ENCODE data around the gene EIF4ENIF1. TPM values are rescaled to one million over a fixed set of nuclear protein-coding genes. Genes with fewer than 3 reads are reported as not detected.
A peak's percentile ranks its signal among the peaks of the same experiment; 100 is the strongest.

Gene EIF4ENIF1, protein sequence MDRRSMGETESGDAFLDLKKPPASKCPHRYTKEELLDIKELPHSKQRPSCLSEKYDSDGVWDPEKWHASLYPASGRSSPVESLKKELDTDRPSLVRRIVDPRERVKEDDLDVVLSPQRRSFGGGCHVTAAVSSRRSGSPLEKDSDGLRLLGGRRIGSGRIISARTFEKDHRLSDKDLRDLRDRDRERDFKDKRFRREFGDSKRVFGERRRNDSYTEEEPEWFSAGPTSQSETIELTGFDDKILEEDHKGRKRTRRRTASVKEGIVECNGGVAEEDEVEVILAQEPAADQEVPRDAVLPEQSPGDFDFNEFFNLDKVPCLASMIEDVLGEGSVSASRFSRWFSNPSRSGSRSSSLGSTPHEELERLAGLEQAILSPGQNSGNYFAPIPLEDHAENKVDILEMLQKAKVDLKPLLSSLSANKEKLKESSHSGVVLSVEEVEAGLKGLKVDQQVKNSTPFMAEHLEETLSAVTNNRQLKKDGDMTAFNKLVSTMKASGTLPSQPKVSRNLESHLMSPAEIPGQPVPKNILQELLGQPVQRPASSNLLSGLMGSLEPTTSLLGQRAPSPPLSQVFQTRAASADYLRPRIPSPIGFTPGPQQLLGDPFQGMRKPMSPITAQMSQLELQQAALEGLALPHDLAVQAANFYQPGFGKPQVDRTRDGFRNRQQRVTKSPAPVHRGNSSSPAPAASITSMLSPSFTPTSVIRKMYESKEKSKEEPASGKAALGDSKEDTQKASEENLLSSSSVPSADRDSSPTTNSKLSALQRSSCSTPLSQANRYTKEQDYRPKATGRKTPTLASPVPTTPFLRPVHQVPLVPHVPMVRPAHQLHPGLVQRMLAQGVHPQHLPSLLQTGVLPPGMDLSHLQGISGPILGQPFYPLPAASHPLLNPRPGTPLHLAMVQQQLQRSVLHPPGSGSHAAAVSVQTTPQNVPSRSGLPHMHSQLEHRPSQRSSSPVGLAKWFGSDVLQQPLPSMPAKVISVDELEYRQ
- polyA plus RNA-seq (2013, experiment 1 of 2): 24.3 TPM
- 24.6 TPM for polyA plus RNA-seq (2013, experiment 2 of 2)

DNA sequence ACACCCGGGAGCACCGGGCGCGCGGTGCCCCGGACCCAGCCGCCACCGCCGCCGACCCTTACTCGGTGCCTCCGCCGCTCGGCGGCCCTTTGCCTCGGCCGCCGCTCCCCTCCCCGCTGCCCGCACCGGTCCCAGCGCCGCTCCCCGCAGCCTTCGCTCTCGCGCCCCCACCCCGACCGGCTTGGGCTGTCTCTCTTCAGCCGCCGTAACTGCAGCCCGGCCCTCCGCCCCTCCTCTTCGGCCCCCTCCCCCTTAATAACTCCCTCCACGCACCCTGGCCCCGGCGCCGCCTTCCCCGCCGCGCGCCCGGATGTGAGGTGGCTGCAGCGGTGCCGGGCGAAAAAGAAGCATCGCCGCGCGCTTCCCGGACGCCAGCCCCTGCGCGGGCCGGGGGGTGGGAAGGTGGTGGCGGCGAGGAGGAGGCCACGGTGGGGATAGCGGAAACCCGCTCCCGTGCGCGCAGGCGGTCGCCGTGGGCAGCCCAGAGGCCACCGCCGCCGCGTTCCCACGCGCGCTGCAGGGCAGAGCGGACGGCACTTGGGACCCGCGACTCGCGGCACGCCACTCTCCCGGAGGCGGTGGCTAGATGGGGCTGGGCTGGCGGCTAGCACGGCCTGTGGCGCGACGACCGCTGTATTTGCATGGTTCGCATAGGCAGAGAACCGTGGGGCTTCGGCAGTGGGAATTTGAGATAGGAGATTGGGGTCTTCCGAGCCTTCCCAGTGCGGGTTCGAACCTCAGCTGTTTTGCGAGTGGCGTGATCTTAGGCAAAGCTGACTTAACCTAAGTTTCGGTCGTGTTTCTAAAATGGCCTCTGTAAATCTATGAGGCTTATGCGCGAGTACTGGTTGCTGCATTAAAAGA is at the start of gene EIF4ENIF1:
Gene EIF4ENIF1, minus strand, starts transcription at position 211 of the 864 bp plus-strand sequence. CDS start 1,124 bp downstream, outside the sequence.
- H3K9me3 ChIP-seq (replicated peaks in 1 of 2; ENCODE audit: control insufficient read depth in 2 of 2, insufficient read depth in 1 of 2, low read depth in 1 of 2, low read length in 2 of 2): no peaks in the 10 kb centered on the region
- H3K18ac ChIP-seq (ENCODE audit: low read length): peak within 1 kb of the TSS; percentile 98
- H3K36me3 ChIP-seq (replicated peaks in 1 of 2; ENCODE audit: control insufficient read depth in 2 of 2, insufficient read depth in 2 of 2, low read length in 2 of 2): peaks cover 2 to 29% of the 10 kb centered on the region in 2 donors
- peak within 1 kb of the TSS; percentile 57 for H3K4ac ChIP-seq (ENCODE audit: low read length)
- peak within 1 kb of the TSS; percentile 80 to 97 for H3K4me3 ChIP-seq (ENCODE audit: low read length in 2 of 2)
- H4K91ac ChIP-seq (ENCODE audit: low read depth, low read length, poor library complexity): peak within 1 kb of the TSS; percentile 76
- H2BK15ac ChIP-seq (ENCODE audit: low read length): peak within 1 kb of the TSS; percentile 84
- H3K23ac ChIP-seq (ENCODE audit: low read depth, low read length, poor library complexity): peak within 1 kb of the TSS; percentile 76
- peak within 1 kb of the TSS; percentile 83 for H3K4me2 ChIP-seq (ENCODE audit: insufficient read depth, low read length, poor library complexity, severe bottlenecking)
- peak within 1 kb of the TSS; percentile 98 for H3K9ac ChIP-seq (ENCODE audit: low read depth, low read length, poor library complexity)
- peaks cover 4 to 9% of the 10 kb centered on the region in 2 donors for H3K4me1 ChIP-seq (ENCODE audit: control insufficient read depth in 2 of 2, insufficient read depth in 1 of 2, low read depth in 1 of 2, low read length in 2 of 2)
- H3K14ac ChIP-seq (ENCODE audit: low read length): peak within 1 kb of the TSS; percentile 92
- H3K27me3 ChIP-seq (ENCODE audit: control insufficient read depth in 3 of 3, insufficient read depth in 3 of 3, low read depth in 1 of 3, low read length in 3 of 3): no peaks in the 10 kb centered on the region
- H2BK5ac ChIP-seq (ENCODE audit: low read length): peak within 1 kb of the TSS; percentile 88
- H2AFZ ChIP-seq (ENCODE audit: low read length): peak within 1 kb of the TSS; percentile 95
- WGBS, 2 donors (ENCODE audit: extremely low coverage in 2 of 2, insufficient read length in 2 of 2, insufficient replicate concordance in 1 of 2): no CpG with 5 or more reads among the region's 100 CpGs
- peaks cover 3% of the 10 kb centered on the region for H3K79me1 ChIP-seq (ENCODE audit: low read depth, low read length)
- no peak within 1 kb of the TSS for H4K8ac ChIP-seq (ENCODE audit: low read depth, low read length)
- peak within 1 kb of the TSS; percentile 75 for H2BK12ac ChIP-seq (ENCODE audit: low read length)
- peak; percentile 73 for DNase-seq (ENCODE audit: low spot score)
- H2AK5ac ChIP-seq (ENCODE audit: low read depth, low read length): peak within 1 kb of the TSS; percentile 94
- peak within 1 kb of the TSS; percentile 61 for H3K27ac ChIP-seq (replicated peaks; ENCODE audit: low read length)
- H2BK120ac ChIP-seq (ENCODE audit: low read depth, low read length): peak within 1 kb of the TSS; percentile 77

DNA sequence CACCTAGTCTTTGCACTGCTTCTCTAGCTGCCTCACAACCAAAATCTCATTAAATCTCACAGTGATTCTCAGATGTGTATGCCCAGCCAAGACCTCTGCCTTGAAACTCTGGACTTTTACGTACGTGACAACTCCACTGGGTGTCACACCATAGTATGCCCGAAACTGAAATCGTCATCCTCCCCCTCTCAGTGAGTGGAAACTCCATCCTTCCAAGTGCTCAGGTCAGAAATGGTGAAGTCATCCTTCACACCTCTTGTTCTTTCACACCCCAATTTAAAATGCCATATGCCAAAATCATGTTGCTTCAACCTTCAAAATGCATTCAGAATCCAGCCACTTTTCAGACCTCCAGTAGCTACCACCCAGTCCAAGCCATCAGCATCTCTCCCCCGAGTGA is 49.2 kb upstream of the EIF4ENIF1 start:
- Histone ChIP-seq H3K4me3 (ENCODE audit: low read length in 2 of 2) (no peak overlapping the region), H4K8ac (ENCODE audit: low read depth, low read length) (no peak overlapping the region)
- DNase-seq (ENCODE audit: low spot score): no peak

DNA sequence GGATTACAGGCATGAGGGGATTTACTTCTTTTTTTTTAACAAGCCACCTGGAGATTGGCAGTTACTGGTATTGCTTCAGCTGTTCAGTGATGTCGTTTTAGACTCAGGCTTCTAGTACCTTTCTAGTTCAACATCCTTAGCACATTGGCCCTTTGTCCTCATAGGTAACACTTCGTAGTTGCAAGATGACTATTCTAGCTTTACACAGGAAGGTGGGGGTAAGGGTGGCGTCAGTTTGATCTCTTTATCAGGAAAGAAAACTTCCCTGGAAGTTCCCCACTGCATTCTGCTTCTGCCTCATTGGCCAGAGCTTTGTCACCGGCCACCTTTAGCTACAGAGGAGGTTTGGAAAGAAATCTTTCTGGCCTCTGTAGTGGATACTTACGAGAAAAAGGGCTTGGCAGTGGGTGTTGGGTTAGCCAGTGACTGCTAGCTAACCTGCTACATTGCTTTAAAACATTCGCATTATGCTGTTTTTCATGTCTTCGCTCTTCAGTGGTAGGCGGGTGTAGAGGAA is 47.4 kb upstream of the EIF4ENIF1 start:
- DNase-seq (ENCODE audit: low spot score): no peak
- H2AK5ac ChIP-seq (ENCODE audit: low read depth, low read length): no peak overlapping the region
- H3K23ac ChIP-seq (ENCODE audit: low read depth, low read length, poor library complexity): no peak overlapping the region
- H3K27me3 ChIP-seq (ENCODE audit: control insufficient read depth in 3 of 3, insufficient read depth in 3 of 3, low read depth in 1 of 3, low read length in 3 of 3): no peaks in the 10 kb centered on the region
- H3K14ac ChIP-seq (ENCODE audit: low read length): no peak overlapping the region
- H2BK5ac ChIP-seq (ENCODE audit: low read length): no peak overlapping the region
- no peak overlapping the region for H2BK15ac ChIP-seq (ENCODE audit: low read length)
- H3K18ac ChIP-seq (ENCODE audit: low read length): no peak overlapping the region
- no peak overlapping the region for H3K4me2 ChIP-seq (ENCODE audit: insufficient read depth, low read length, poor library complexity, severe bottlenecking)
- no peak overlapping the region for H3K4ac ChIP-seq (ENCODE audit: low read length)
- H3K9me3 ChIP-seq (replicated peaks in 1 of 2; ENCODE audit: control insufficient read depth in 2 of 2, insufficient read depth in 1 of 2, low read depth in 1 of 2, low read length in 2 of 2): peaks cover 0 to 4% of the 10 kb centered on the region in 2 donors
- peaks cover 0 to 24% of the 10 kb centered on the region in 2 donors for H3K36me3 ChIP-seq (replicated peaks in 1 of 2; ENCODE audit: control insufficient read depth in 2 of 2, insufficient read depth in 2 of 2, low read length in 2 of 2)
- H3K4me1 ChIP-seq (ENCODE audit: control insufficient read depth in 2 of 2, insufficient read depth in 1 of 2, low read depth in 1 of 2, low read length in 2 of 2): peaks cover 0 to 2% of the 10 kb centered on the region in 2 donors
- no peak overlapping the region for H2BK120ac ChIP-seq (ENCODE audit: low read depth, low read length)
- H3K27ac ChIP-seq (replicated peaks; ENCODE audit: low read length): no peak overlapping the region
- no peak overlapping the region for H2BK12ac ChIP-seq (ENCODE audit: low read length)
- no peak overlapping the region for H3K9ac ChIP-seq (ENCODE audit: low read depth, low read length, poor library complexity)
- no peak overlapping the region for H3K4me3 ChIP-seq (ENCODE audit: low read length in 2 of 2)
- no peak overlapping the region for H4K91ac ChIP-seq (ENCODE audit: low read depth, low read length, poor library complexity)
- no peak overlapping the region for H4K8ac ChIP-seq (ENCODE audit: low read depth, low read length)
- H3K79me1 ChIP-seq (ENCODE audit: low read depth, low read length): no peaks in the 10 kb centered on the region
- WGBS, 2 donors (ENCODE audit: extremely low coverage in 2 of 2, insufficient read length in 2 of 2, insufficient replicate concordance in 1 of 2): no CpG with 5 or more reads among the region's 8 CpGs
- no peak overlapping the region for H2AFZ ChIP-seq (ENCODE audit: low read length)

More for the DNA sequence above, 49.2 kb upstream of the EIF4ENIF1 start:
- no CpG with 5 or more reads among the region's 5 CpGs for WGBS, 2 donors (ENCODE audit: extremely low coverage in 2 of 2, insufficient read length in 2 of 2, insufficient replicate concordance in 1 of 2)
- no peak overlapping the region for H2BK5ac ChIP-seq (ENCODE audit: low read length)
- no peak overlapping the region for H2BK120ac ChIP-seq (ENCODE audit: low read depth, low read length)
- H2AFZ ChIP-seq (ENCODE audit: low read length): no peak overlapping the region
- H3K4me2 ChIP-seq (ENCODE audit: insufficient read depth, low read length, poor library complexity, severe bottlenecking): no peak overlapping the region
- H3K36me3 ChIP-seq (replicated peaks in 1 of 2; ENCODE audit: control insufficient read depth in 2 of 2, insufficient read depth in 2 of 2, low read length in 2 of 2): peaks cover 0 to 18% of the 10 kb centered on the region in 2 donors
- H3K9me3 ChIP-seq (replicated peaks in 1 of 2; ENCODE audit: control insufficient read depth in 2 of 2, insufficient read depth in 1 of 2, low read depth in 1 of 2, low read length in 2 of 2): peaks cover 0 to 4% of the 10 kb centered on the region in 2 donors
- H3K4ac ChIP-seq (ENCODE audit: low read length): no peak overlapping the region
- no peak overlapping the region for H4K91ac ChIP-seq (ENCODE audit: low read depth, low read length, poor library complexity)
- no peaks in the 10 kb centered on the region for H3K27me3 ChIP-seq (ENCODE audit: control insufficient read depth in 3 of 3, insufficient read depth in 3 of 3, low read depth in 1 of 3, low read length in 3 of 3)
- H2AK5ac ChIP-seq (ENCODE audit: low read depth, low read length): no peak overlapping the region
- H3K79me1 ChIP-seq (ENCODE audit: low read depth, low read length): no peaks in the 10 kb centered on the region
- no peak overlapping the region for H3K18ac ChIP-seq (ENCODE audit: low read length)
- no peaks in the 10 kb centered on the region for H3K4me1 ChIP-seq (ENCODE audit: control insufficient read depth in 2 of 2, insufficient read depth in 1 of 2, low read depth in 1 of 2, low read length in 2 of 2)
- no peak overlapping the region for H2BK15ac ChIP-seq (ENCODE audit: low read length)
- no peak overlapping the region for H3K27ac ChIP-seq (replicated peaks; ENCODE audit: low read length)
- H3K23ac ChIP-seq (ENCODE audit: low read depth, low read length, poor library complexity): no peak overlapping the region
- H2BK12ac ChIP-seq (ENCODE audit: low read length): no peak overlapping the region
- no peak overlapping the region for H3K9ac ChIP-seq (ENCODE audit: low read depth, low read length, poor library complexity)
- H3K14ac ChIP-seq (ENCODE audit: low read length): no peak overlapping the region

Measured in neuronal stem cell (in vitro differentiated cells).